Measurements from ENCODE around the gene ALDH1A2. TPM values are rescaled to one million over a fixed set of nuclear protein-coding genes. Genes with fewer than 3 reads are reported as not detected.
"Not testable (repeated sequence)": the region's sequence is repeated elsewhere in the genome, so short reads cannot be mapped to it uniquely, and the experiment has no call there.

Gene ALDH1A2
- total RNA-seq, 1 donor from 2014 or later, result not detected

- Mint-ChIP-seq H3K27me3 (ENCODE audit: insufficient read depth) (peaks cover 29% of the 10 kb centered on the region), H3K27ac (no peak overlapping the region), H3K36me3 (ENCODE audit: low read depth) (no peaks in the 10 kb centered on the region), H3K9me3 (no peaks in the 10 kb centered on the region), H3K4me1 (ENCODE audit: low read depth) (no peaks in the 10 kb centered on the region), H3K4me3 (no peak overlapping the region)
- intact Hi-C loops (cut with micrococcal nuclease), result no loop called here
- DNase-seq (ENCODE audit: low spot score), result no peak
Observed at GRCh38 chr15:58048261-58048660, 17.2 kb downstream of the ALDH1A2 start.

GRCh38 chr15:58047149-58047548 lies 18.4 kb downstream of the ALDH1A2 start:
- H3K4me3 Mint-ChIP-seq, result no peak overlapping the region
- peaks cover 30% of the 10 kb centered on the region for H3K27me3 Mint-ChIP-seq (ENCODE audit: insufficient read depth)
- intact Hi-C loops (cut with micrococcal nuclease), result no loop called here
- no peak for DNase-seq (ENCODE audit: low spot score)
- H3K36me3 Mint-ChIP-seq (ENCODE audit: low read depth), result no peaks in the 10 kb centered on the region
- no peaks in the 10 kb centered on the region for H3K4me1 Mint-ChIP-seq (ENCODE audit: low read depth)
- no peaks in the 10 kb centered on the region for H3K9me3 Mint-ChIP-seq
- no peak overlapping the region for H3K27ac Mint-ChIP-seq

- DNase-seq (ENCODE audit: low spot score), result no peak
- H3K9me3 Mint-ChIP-seq, result no peaks in the 10 kb centered on the region
- no peaks in the 10 kb centered on the region for H3K4me1 Mint-ChIP-seq (ENCODE audit: low read depth)
- no peak overlapping the region for H3K27ac Mint-ChIP-seq
- H3K27me3 Mint-ChIP-seq (ENCODE audit: insufficient read depth), result peaks cover 27% of the 10 kb centered on the region
- intact Hi-C loops (cut with micrococcal nuclease), result no loop called here
- no peaks in the 10 kb centered on the region for H3K36me3 Mint-ChIP-seq (ENCODE audit: low read depth)
- H3K4me3 Mint-ChIP-seq, result no peak overlapping the region
Observed at GRCh38 chr15:58046467-58046866, 19.0 kb downstream of the ALDH1A2 start.

GRCh38 chr15:58045376-58045775 lies 20.1 kb downstream of the ALDH1A2 start:
- H3K4me1 Mint-ChIP-seq (ENCODE audit: low read depth); H3K27ac Mint-ChIP-seq; DNase-seq (ENCODE audit: low spot score); H3K9me3 Mint-ChIP-seq; H3K36me3 Mint-ChIP-seq (ENCODE audit: low read depth); H3K4me3 Mint-ChIP-seq; intact Hi-C loops (cut with micrococcal nuclease): not testable (repeated sequence)
- peaks cover 26% of the 10 kb centered on the region for H3K27me3 Mint-ChIP-seq (ENCODE audit: insufficient read depth)

- intact Hi-C loops (cut with micrococcal nuclease), result loop anchor here (5.0 kb wide), 1 partner anchor 1483 kb away; no protein-coding TSS in a partner anchor
- Mint-ChIP-seq H3K27me3 (ENCODE audit: insufficient read depth) (peaks cover 27% of the 10 kb centered on the region), H3K36me3 (ENCODE audit: low read depth) (no peaks in the 10 kb centered on the region), H3K9me3 (no peaks in the 10 kb centered on the region), H3K4me3 (no peak overlapping the region), H3K27ac (no peak overlapping the region), H3K4me1 (ENCODE audit: low read depth) (no peaks in the 10 kb centered on the region)
- DNase-seq (ENCODE audit: low spot score), result no peak
Observed at GRCh38 chr15:58044551-58044950, 21.0 kb downstream of the ALDH1A2 start.

GRCh38 chr15:58043192-58043903 lies 22.2 kb downstream of the ALDH1A2 start:
- no peak for DNase-seq (ENCODE audit: low spot score)
- no peak overlapping the region for H3K27ac Mint-ChIP-seq
- no peak overlapping the region for H3K4me3 Mint-ChIP-seq
- H3K9me3 Mint-ChIP-seq, result no peaks in the 10 kb centered on the region
- intact Hi-C loops (cut with micrococcal nuclease), result loop anchor here (1.0 to 5.0 kb wide), 3 partner anchors 23 to 1484 kb away; no protein-coding TSS in a partner anchor
- H3K27me3 Mint-ChIP-seq (ENCODE audit: insufficient read depth), result peaks cover 24% of the 10 kb centered on the region
- H3K36me3 Mint-ChIP-seq (ENCODE audit: low read depth), result no peaks in the 10 kb centered on the region
- no peaks in the 10 kb centered on the region for H3K4me1 Mint-ChIP-seq (ENCODE audit: low read depth)

GRCh38 chr15:58042006-58042405 lies 23.5 kb downstream of the ALDH1A2 start:
- DNase-seq (ENCODE audit: low spot score), result no peak
- Mint-ChIP-seq H3K27ac (no peak overlapping the region), H3K27me3 (ENCODE audit: insufficient read depth) (peaks cover 23% of the 10 kb centered on the region), H3K4me3 (no peak overlapping the region), H3K36me3 (ENCODE audit: low read depth) (no peaks in the 10 kb centered on the region), H3K4me1 (ENCODE audit: low read depth) (no peaks in the 10 kb centered on the region), H3K9me3 (no peaks in the 10 kb centered on the region)
- intact Hi-C loops (cut with micrococcal nuclease), result loop anchor here (2.0 to 5.0 kb wide), 2 partner anchors 25 to 1485 kb away; no protein-coding TSS in a partner anchor

- Mint-ChIP-seq H3K4me3 (no peak overlapping the region), H3K36me3 (ENCODE audit: low read depth) (no peaks in the 10 kb centered on the region), H3K27me3 (ENCODE audit: insufficient read depth) (peaks cover 20% of the 10 kb centered on the region), H3K27ac (no peak overlapping the region), H3K4me1 (ENCODE audit: low read depth) (no peaks in the 10 kb centered on the region), H3K9me3 (no peaks in the 10 kb centered on the region)
- intact Hi-C loops (cut with micrococcal nuclease), result loop anchor here (5.0 kb wide), 1 partner anchor 1487 kb away; no protein-coding TSS in a partner anchor
- DNase-seq (ENCODE audit: low spot score), result no peak
Observed at GRCh38 chr15:58040150-58040549, 25.4 kb downstream of the ALDH1A2 start.

- no peak for DNase-seq (ENCODE audit: low spot score)
- H3K27me3 Mint-ChIP-seq (ENCODE audit: insufficient read depth), result peaks cover 20% of the 10 kb centered on the region
- intact Hi-C loops (cut with micrococcal nuclease), result loop anchor here (5.0 kb wide), 1 partner anchor 1488 kb away; no protein-coding TSS in a partner anchor
- H3K27ac Mint-ChIP-seq, result no peak overlapping the region
- no peaks in the 10 kb centered on the region for H3K36me3 Mint-ChIP-seq (ENCODE audit: low read depth)
- no peaks in the 10 kb centered on the region for H3K4me1 Mint-ChIP-seq (ENCODE audit: low read depth)
- H3K4me3 Mint-ChIP-seq, result no peak overlapping the region
- no peaks in the 10 kb centered on the region for H3K9me3 Mint-ChIP-seq
Observed at GRCh38 chr15:58039079-58040035, 26.2 kb downstream of the ALDH1A2 start.

- H3K27me3 Mint-ChIP-seq (ENCODE audit: insufficient read depth), result peaks cover 23% of the 10 kb centered on the region
- H3K36me3 Mint-ChIP-seq (ENCODE audit: low read depth), result no peaks in the 10 kb centered on the region
- H3K9me3 Mint-ChIP-seq, result no peaks in the 10 kb centered on the region
- no peak overlapping the region for H3K4me3 Mint-ChIP-seq
- H3K4me1 Mint-ChIP-seq (ENCODE audit: low read depth), result no peaks in the 10 kb centered on the region
- no peak for DNase-seq (ENCODE audit: low spot score)
- intact Hi-C loops (cut with micrococcal nuclease), result no loop called here
- H3K27ac Mint-ChIP-seq, result no peak overlapping the region
Observed at GRCh38 chr15:58038426-58039078, 27.0 kb downstream of the ALDH1A2 start.

- no peaks in the 10 kb centered on the region for H3K4me1 Mint-ChIP-seq (ENCODE audit: low read depth)
- no peaks in the 10 kb centered on the region for H3K9me3 Mint-ChIP-seq
- peaks cover 20% of the 10 kb centered on the region for H3K27me3 Mint-ChIP-seq (ENCODE audit: insufficient read depth)
- DNase-seq (ENCODE audit: low spot score), result no peak
- intact Hi-C loops (cut with micrococcal nuclease), result no loop called here
- no peaks in the 10 kb centered on the region for H3K36me3 Mint-ChIP-seq (ENCODE audit: low read depth)
- no peak overlapping the region for H3K27ac Mint-ChIP-seq
- H3K4me3 Mint-ChIP-seq, result no peak overlapping the region
Observed at GRCh38 chr15:58037723-58038301, 27.7 kb downstream of the ALDH1A2 start.

GRCh38 chr15:58036579-58036978 lies 28.9 kb downstream of the ALDH1A2 start:
- no peak for DNase-seq (ENCODE audit: low spot score)
- Mint-ChIP-seq H3K4me3 (no peak overlapping the region), H3K9me3 (no peaks in the 10 kb centered on the region), H3K27me3 (ENCODE audit: insufficient read depth) (peaks cover 17% of the 10 kb centered on the region), H3K27ac (no peak overlapping the region), H3K36me3 (ENCODE audit: low read depth) (no peaks in the 10 kb centered on the region), H3K4me1 (ENCODE audit: low read depth) (no peaks in the 10 kb centered on the region)
- intact Hi-C loops (cut with micrococcal nuclease), result no loop called here
